HG02973 (cell line): ENCODE measurements around the gene PLD1.
"Not testable (repeated sequence)": the region's sequence is repeated elsewhere in the genome, so short reads cannot be mapped to it uniquely, and the experiment has no call there.

Experiments
- ATAC-seq: cut with Tn5 transposase; IDR thresholded peaks from one replicate; pipeline ENCODE4 v1.9.1; 2021; ENCODE audit warnings: moderate library complexity; ENCODE audit not compliant: unreplicated experiment

PLD1 gene

DNA sequence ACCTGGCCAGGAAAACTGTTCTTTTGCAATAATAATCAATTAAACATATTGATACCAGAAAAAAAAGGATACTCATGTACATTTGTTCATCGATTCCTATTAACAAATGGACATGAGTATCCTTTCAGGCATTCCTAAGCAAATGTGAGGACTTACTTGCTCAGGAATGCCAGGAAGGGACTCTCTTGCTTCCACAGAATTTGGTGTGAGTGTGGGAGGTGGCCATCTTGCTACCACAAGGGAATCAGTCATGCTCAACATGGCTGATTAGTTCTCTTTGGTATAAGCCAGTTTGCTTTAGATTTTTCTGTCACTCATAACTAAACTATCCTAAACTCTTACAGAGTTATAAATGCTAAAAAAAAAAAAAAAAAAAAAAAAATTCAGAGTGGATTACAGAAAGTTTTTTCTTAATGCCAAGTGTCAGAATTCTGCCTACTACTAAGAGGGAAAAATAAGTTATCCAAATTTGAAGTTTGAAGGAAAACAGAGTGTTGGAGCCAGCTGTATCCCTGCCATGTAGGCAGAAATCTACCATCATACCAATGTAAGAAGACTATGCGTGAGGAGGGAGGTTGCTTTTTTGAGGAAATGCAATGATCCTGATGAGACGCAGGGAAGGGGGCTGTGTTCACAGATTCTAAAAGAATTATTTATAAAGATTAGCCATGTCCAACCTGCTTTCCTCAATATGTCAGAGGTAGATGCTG lies 98.7 kb downstream of the PLD1 start:
- no peak for ATAC-seq

DNA sequence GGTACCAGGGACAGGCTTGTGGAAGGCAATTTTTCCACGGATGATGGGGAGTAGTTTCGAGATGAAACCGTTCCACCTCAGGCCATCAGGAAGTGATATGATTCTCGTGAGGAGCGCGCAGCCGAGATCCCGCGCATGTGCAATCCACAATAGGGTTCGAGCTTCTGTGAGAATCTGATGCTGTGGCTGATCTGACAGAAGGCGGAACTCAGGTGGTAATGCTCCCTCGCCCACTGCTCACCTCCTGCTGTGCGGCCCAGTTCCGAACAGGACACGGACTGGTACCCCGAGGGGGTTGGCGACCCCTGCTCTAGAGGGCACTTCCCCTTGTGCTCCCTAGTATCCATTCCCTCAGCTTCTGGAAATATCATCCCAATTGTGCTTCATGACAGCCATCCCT lies 99.9 kb downstream of the PLD1 start:
- no peak for ATAC-seq

DNA sequence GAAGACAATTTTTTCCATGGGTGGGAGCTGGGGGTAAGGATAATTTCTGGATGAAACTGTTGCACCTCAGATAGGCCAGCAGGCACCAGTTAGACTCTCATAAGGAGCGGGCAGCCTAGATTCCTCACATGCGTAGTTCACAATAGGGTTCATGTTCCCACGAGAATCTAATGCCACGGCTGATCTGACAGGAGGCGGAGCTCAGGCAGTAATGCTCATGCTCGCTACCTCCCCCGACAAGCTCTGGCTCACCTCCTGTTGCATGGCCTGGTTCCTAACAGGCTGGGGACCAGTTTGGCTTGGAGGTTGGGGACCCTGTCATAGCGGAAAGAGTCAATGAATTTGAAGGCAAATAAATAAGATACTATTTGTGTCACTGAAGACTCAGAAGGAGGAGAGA lies 105.5 kb downstream of the PLD1 start:
- ATAC-seq: no peak

DNA sequence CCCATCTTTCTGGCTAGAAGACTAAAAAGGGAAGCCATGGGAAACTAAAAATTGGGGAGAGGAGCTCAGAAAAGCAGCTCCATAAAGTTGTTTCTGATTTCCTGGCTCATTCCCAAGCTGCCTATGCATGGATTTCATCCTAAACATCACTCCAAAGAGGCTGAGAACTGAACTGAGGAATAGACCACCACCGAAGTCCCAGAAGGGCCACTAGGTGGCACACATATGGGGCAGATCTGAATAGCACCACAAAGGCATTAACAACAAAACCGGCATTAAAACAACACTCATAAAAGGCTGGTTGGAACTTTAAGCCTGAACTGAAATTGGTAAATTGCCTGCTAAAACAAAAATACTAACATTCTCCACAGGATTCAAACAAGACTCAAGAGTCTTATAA lies 106.3 kb downstream of the PLD1 start:
- no peak for ATAC-seq

DNA sequence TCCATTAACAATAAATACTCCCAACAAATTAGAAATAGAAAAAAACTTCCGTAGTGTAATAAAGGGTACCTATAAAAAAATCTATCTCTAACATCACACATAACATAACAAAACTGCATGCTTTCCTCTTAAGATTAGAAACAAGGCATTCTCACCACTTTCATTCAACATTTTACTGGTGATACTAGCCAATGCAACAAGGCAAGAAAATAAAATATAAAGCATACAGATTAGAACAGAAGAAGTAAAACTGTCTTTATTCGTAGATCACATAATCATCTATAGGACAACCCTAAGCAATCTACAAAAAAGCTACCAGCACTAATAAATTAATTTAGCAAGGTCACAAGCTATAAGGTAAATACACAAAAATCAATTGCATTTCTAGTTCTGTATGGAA lies 107.1 kb downstream of the PLD1 start:
- no peak for ATAC-seq

DNA sequence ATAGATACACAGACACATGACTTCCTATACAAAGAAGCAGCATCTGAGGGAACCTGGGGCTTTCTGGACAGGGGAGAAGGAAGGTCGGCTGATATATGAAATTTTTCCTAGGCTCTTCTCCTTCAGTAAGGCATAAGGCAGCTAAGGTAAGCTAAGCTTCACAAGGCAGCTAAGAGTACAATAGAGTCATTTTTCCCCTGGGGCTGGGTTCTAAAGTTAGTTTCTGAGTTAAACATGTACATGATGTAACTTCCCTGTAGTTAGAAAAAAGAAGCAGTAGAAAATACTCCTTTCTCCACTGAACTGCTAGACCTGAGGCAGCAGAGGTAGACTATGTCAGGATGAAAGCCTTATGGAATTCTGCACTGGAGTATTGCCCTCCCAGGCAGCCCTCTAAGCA lies 109.6 kb downstream of the PLD1 start:
- no peak for ATAC-seq

DNA sequence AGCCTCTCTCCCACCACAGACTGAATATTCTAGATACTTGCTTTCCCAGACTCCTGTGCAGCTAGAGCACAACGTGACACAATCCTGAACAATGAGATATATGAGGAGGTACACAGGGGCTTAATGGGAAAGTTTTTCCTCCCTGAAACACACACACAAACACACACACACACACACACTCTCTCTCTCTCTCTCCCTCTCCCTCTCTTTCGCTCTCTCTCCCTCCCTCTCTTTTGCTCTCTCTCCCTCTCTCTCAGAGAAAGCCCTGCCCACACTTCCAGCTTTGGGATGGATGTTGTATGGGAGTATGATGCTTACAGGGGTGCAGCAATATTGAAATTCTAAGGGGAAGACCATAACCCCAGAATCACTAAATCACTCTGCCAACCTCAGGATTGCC lies 110.1 kb downstream of the PLD1 start:
- no peak for ATAC-seq

DNA sequence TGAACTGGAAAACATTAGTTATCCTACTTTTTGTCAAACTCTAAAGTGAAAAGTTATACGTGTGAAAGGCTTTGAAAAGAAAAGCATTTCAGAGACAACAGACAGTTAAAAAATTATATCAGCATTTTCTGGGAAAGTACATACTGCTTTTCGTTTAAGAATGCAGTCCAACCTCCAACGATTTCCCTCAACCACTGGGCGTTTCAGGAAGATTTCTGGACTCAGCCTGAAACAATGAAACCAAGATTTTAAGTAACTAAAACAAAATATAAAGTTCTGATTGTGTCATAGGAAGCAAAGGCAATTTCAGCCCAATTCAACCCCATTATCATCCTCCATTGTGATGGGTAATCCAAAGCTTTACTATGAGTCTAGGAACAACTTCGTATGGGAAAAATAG lies 110.7 kb downstream of the PLD1 start:
- ATAC-seq: no peak

DNA sequence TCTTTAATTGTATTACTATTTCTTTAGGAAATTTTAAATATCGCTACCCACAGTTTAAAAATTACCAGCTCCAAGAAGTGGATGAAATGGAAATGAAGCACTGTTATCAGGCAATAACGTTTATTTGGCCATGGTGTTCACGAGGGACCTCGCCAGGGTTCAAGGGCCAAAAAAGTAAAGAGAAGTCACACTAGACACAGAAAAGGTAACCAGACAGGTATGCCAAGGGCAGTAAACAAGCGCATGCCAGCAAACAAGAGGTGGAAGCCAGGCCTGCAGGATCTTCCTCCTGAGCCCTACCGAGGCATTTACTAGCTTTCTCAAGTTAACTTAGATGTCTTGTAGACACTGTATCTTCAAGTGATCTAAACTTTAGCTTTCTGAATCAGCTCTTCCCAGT lies 113.5 kb downstream of the PLD1 start:
- no peak for ATAC-seq

DNA sequence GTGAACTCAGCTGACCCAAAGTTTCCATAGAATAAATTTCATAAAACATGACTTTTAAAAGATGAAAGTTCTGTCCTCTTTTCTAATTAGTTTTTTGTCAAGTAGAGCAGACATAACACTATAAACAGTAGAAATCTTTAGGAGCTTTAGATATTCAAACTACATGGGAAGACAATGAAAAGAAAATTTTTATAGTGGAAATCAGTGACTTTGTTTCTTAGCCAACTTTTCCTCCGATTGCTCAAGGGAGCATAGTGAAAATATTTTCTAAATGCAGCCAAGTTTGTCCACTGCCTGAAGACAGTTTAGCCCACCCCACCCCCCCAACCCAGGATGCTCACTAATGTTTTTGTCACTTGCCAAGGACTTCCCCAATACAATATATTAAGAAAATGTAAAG lies 114.9 kb downstream of the PLD1 start:
- no peak for ATAC-seq

DNA sequence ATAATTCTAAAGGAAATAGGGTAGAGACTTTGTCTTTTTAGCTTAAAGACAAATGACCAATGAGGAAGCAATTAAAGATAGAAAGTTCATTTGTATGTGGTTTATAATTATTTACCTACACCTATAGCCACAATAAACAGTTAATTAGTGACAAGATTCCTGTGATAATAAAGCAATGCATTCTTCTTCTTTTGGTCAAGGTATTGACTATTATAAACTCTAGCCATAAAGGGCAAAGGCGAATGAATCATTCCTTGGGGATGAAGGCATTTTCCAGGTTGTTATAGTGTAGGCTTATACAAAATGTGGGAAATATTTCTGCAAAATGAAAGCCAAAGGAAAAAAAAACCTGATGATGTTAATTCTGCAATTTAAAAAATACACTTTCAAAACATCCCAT lies 115.4 kb downstream of the PLD1 start:
- ATAC-seq: no peak

DNA sequence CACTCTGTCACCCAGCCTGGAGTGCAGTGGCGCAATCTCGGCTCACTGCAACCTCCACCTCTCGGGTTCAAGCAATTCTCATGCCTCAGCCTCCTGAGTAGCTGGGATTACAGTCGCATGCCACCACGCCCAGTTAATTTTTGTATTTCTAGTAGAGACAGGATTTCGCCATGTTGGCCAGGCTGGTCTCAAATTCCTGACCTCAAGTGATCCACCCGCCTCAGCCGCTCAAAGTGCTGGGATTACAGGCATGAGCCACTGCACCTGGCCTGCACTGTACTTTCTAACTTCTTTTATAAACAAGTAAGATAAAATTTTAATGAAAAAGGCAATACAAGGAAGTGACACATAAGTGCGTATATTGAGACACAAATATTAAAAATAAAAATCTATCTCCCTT lies 117.7 kb downstream of the PLD1 start:
- not testable (repeated sequence) for ATAC-seq

DNA sequence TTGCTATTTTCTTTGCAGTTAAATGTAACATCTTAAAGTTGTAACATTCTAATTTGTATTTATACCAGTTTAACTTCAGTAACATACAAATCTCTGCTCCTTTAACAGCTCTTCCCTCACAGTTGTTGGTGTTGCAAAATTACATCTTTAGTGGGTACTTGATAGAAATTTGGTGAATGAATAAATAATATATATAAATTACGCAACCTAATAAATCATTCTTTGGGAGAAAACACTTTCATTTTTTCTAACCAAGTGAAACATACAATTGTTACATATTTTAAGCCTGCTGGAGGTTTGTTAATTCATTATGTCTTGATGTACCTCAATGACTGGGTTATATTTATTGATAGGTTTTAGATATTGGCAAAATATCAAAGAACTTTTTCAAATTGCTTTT lies 118.8 kb downstream of the PLD1 start:
- no peak for ATAC-seq

DNA sequence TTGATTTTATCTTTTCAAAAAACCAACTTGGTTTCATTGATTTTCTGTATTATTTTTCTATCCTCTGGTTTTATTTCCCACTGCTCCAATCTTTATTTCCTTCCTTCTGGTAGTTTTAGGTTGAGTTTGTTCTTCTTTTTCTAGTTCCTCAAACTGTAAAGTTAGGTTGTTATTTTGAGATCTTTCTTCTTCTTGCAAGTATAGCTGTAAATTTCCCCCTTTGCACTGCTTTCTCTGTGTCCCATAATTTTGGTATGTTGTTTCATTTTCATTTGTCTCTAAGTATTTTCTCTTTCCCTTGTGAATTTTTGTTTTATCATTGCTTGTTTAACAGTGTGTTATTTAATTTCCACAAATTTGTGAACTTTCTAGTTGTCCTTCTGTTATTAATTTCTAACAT lies 120.0 kb downstream of the PLD1 start:
- ATAC-seq: no peak

DNA sequence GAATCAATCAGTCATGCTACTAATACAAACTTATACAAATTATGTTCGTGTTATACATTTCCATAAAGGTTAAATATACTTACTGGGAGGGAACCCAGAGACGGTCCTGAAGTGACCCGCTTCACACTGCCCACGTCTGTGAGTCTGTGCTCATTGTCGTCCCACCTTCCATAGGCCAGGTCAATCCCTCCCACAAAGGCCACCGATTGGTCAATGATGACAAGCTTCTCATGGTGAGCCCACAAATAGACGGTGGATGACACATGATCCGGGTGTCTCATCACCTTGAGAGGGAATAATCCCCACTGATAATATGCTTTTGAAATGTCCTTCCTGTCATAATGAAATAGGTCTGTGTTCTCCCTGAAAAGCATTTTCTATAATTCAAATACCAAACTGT lies 121.7 kb downstream of the PLD1 start:
- no peak for ATAC-seq

DNA sequence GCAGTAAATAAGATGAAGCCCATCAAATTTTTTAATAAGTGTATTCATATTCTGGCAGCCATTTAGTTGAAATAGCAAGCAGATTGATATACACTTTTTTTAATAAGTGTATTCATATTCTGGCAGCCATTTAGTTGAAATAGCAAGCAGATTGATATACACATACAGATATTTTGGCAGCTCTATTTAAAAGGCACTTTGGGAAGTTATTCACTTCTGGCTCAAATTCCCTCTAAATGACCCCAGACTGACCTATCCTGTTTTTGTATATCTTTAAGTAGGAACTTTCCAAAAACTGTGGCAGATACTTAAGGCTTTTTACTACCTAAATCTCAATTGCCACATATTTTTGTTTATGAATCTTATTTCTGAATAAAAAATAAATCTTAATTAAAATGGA lies 122.3 kb downstream of the PLD1 start:
- no peak for ATAC-seq

DNA sequence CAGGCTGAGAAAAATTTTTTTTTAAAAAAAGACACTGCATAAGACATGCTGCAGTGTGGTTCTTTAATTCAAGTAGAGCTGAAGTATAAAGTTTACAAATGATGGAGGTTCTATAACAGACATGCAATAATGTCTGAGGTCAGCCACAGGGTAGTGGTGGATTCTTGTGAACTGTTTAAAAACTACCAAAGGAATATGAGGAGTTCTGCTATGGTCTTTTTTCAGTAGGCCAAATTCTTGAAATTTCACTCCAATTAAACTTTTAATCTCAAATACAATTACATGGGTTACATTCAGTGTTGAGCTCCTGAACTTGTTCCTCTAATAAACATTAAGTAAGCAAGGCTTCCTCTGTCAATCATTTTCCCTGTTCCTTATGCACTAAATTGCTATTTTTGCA lies 122.7 kb downstream of the PLD1 start:
- ATAC-seq: no peak

DNA sequence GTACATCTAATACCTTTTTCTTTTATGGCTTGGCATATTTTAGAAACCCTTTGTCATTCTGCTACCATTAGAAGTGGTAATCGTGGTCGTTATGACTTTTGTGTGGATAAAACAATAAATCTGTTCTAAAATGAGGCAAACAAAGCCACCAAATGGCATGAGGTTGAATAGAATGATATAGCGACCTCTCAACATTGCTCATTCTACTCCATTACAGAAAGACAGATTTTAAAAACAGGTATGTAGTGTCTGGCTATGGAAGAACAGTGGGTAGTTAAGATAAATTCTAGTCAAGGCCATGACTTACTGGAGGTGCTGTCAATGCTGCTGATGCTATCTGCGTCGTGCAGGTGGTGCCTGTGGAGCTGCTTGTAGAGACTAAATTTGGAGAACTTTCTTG lies 123.2 kb downstream of the PLD1 start:
- ATAC-seq: no peak

DNA sequence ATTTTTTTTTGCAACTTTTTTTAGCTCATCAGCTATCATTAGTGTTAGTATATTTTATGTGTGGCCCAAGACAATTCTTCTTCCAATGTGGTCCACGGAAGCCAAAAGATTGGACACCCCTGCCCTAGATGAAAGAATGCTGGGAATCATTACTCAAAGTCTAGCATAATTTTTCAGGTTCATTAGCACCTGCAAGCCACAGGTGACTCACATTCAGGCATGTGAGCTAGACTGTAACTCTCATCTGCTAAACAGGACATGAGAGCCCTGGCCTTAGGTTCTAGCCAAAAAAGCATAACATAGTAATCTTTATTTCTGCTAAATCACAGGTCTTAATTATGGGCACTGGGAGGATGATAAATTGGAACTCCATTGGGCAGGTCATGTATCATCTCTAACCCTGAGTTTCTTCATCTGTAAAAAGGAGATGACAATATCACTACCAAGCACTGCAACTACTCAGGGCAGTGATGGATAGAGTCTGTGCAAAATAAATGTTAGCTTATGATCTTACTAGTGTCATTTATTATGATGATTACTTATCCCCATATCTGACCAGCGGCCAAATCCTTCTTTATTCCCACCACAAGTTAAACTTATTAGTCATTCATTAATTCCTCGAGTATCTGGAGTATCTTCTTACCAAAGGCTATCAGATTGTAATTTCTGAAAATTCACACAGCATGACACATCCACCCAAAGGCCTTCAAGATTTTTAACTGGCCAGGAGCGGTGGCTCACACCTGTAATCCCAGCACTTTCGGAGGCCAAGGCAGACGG lies 125.0 kb downstream of the PLD1 start:
- ATAC-seq: no peak

DNA sequence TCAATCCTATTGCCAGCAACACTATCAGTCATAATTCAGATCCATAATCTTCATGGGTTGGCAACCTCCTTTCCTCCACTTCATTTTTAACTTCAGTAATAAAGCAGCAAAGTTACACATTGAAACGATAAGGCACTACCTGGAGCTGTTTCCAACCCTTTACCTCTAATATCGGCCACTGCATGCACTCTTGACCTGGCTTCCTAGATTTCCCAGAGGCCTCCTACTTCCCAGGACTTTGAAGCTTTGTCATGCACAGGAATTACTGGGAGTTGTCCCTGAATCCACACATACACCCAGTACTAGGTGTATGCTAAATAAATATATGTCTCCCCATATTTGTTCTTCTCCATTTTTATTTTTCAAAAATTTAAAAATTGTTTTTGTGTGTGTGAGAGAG lies 126.1 kb downstream of the PLD1 start:
- no peak for ATAC-seq

DNA sequence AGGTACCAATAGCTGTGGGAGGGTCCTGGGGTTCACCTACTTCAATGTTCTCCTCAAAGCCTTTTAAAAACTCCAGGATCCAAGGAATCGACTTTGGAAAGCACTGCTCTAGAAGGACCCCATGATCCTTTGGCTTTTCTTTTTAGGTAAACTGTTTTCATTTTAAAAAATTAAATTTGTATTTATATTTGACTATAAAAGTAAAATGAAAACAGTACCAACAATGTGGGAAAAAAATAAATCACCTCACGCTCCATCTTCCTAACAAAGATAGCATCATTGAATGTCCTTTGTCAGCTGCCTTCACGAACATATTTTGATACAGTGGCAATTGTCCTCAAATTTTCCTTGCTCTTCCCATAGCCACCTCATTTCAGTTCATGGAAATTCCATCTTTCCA lies 127.5 kb downstream of the PLD1 start:
- ATAC-seq: no peak

DNA sequence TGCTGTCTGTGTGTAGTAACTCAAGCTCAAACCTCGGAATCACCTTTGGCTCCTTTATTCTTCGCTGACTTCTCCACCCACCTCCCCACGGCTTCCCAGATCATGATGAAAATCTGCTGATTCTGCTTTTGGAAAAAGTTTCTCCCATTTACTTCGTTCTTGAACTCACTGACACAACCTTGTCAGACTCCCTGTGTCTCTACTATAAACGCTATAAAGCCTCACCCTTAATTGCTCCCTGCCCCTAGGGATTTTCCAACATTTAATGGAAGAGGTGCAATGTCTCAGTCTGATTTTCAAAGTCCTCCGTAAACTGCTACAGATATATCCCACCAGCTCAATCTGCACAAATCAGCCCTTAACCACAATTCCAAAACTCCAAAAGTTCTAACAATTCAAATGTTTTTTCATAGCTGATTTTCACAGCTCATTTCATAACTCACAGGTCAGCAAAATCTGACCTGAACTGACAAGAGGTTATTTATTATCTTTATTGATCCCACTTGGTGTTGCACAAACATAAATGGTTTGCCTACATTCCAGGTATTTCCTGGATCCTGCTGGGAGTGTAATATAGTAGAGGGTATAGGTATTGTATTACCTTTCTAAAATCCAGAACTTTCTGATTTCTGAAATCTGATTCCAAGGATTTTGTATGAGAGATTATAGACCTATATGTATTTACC lies 129.4 kb downstream of the PLD1 start:
- ATAC-seq: no peak
